Suprapubic skin (tissue), 3 donors: Measurements from ENCODE around the gene HIRA.

ENCODE experiments used
- POLR2AphosphoS5 ChIP-seq, 3 donors: sonication (generic); formaldehyde crosslinking; IDR thresholded peaks; one replicate each; pipeline ENCODE4 v1.6.1; 2017; ENCODE audit warnings: antibody characterized with exemption in 3 of 3
- TF ChIP-seq, protein P1 (sequence below), 2 donors: fragments of 200-600 bp in 1 of 2; fragments of 450-650 bp in 1 of 2; sonication (generic) in 1 of 2; IDR thresholded peaks; one replicate each; pipeline ENCODE4 v1.5.1; 2016 to 2019; ENCODE audit warnings: antibody characterized with exemption in 2 of 2, mild to moderate bottlenecking in 1 of 2, moderate library complexity in 1 of 2

DNA sequence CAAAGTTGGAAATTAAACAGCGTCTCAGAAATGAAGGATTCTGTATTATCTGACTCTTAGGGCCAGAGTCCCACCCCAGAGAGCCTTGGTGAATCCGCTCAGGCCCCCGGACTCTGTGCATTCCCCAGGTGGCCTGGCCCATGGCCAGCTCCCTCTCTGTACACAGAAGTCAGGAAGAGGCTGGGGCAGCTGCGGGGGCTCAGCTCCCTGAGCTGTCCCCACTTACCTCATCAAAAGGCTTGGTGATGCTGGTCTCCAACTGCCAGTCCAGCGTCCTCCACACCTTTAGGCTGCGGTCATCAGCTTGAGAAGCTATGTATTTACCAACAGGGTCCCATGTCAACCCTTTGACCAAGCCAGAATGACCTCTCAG lies 35.0 kb downstream of the HIRA start:
- TF ChIP-seq, protein P1, sequence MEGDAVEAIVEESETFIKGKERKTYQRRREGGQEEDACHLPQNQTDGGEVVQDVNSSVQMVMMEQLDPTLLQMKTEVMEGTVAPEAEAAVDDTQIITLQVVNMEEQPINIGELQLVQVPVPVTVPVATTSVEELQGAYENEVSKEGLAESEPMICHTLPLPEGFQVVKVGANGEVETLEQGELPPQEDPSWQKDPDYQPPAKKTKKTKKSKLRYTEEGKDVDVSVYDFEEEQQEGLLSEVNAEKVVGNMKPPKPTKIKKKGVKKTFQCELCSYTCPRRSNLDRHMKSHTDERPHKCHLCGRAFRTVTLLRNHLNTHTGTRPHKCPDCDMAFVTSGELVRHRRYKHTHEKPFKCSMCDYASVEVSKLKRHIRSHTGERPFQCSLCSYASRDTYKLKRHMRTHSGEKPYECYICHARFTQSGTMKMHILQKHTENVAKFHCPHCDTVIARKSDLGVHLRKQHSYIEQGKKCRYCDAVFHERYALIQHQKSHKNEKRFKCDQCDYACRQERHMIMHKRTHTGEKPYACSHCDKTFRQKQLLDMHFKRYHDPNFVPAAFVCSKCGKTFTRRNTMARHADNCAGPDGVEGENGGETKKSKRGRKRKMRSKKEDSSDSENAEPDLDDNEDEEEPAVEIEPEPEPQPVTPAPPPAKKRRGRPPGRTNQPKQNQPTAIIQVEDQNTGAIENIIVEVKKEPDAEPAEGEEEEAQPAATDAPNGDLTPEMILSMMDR (IDR thresholded peaks at IDR 0.05) = no peak
- no peak for TF ChIP-seq POLR2AphosphoS5 (IDR thresholded peaks at IDR 0.05)
